Lower leg skin (tissue), 4 donors: Measurements from ENCODE around the gene CRKL. TPM values are rescaled to one million over a fixed set of nuclear protein-coding genes. Genes with fewer than 3 reads are reported as not detected.

Experiments used
- DNase-seq, 2 donors: peaks; one replicate each; pipeline ENCODE4 v3.0.0-alpha.2; 2019; ENCODE audit warnings: low spot score in 2 of 2
- H3K4me3 ChIP-seq: fragments of 200-600 bp; sonication (generic); 2 replicates; pipeline ENCODE4 v1.5.1; 2017; ENCODE audit warnings: mild to moderate bottlenecking, low read depth; ENCODE audit not compliant: poor library complexity, severe bottlenecking
- POLR2A ChIP-seq, 2 donors: fragments of 450-650 bp; IDR thresholded peaks; one replicate each; pipeline ENCODE4 v1.6.1; 2016 to 2017; ENCODE audit warnings: antibody characterized with exemption in 2 of 2, mild to moderate bottlenecking in 1 of 2, moderate library complexity in 1 of 2
- WGBS, 2 donors: methylation state at CpG; one replicate each; pipeline ENCODE4 v1.1.5; 2018; 5-methylcytosine and 5-hydroxymethylcytosine counted together
- intact Hi-C: fragments of 100-400 bp; cut with DNase I; formaldehyde crosslinking; loops from one replicate; pipeline ENCODE4 v1.15.0; 2023; ENCODE audit warnings: low total_unique reads
- total RNA-seq, 4 donors: library from RNA; depleted of rRNA; stranded (reverse); fragments of >200 nt; gene quantifications; one replicate each; pipeline ENCODE4 v1.1.0, GENCODE V29; 2016
- TF ChIP-seq, protein P1 (sequence below), 3 donors: fragments of 450-650 bp; IDR thresholded peaks; one replicate each; pipeline ENCODE4 v1.5.1; 2016; ENCODE audit warnings: antibody characterized with exemption in 3 of 3, mild to moderate bottlenecking in 3 of 3, moderate library complexity in 2 of 3

Gene CRKL
- total RNA-seq, 4 donors from 2014 or later, result 54.3 to 94.1 (median 64.9) TPM

DNA sequence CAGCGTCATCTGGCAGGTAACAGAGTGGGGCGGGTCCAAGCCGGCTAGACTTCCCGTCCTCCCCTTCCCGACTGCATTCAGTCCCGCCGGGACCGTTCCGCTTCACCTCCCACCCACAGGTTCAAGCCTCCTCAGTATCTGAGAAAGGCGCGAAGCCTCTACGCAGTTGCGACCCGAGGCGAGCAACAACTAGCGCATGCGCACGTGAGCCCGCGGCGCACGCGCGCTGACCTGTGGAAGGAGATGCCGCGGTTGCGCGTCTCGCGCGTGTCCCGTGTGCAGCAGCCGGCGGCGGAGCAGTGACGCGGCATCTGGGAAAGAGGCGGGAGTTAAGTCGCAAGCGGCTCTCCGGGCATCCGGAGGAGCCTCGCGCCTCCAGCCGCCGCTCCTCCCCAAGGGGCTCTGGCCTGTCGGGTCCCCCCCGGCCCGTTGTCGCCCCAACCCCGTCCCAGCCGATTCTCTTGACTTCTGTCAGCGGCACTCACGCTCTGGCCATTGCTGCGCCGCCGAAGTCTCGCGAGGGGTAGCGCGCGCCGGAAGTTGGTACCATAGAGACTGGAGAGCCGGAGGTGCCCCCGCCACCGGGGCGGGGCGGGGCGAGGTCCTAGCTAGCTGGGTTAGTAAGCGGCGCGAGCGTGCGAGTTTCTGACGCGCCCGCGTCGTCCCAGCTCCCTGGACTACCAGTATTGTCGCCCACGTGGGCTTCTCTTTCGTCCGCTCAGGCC is 84.6 kb downstream of the CRKL start, which contains the start of gene THAP7:
Gene THAP7, minus strand, starts transcription at position 518 of the 725 bp plus-strand sequence. Its CDS starts 207 bp downstream, at position 311.
- H3K4me3 ChIP-seq, result peak within 1 kb of the TSS; percentile 88
- WGBS, 2 donors, result 0 to 1% methylated on average over 23 to 55 of the region's 83 CpGs
- intact Hi-C loops, result no loop called here
- peak; percentile 95 to 99 for DNase-seq
- peak in 1 of 2 donors; percentile 66 for TF ChIP-seq POLR2A (IDR thresholded peaks at IDR 0.05)
- TF ChIP-seq, protein P1, sequence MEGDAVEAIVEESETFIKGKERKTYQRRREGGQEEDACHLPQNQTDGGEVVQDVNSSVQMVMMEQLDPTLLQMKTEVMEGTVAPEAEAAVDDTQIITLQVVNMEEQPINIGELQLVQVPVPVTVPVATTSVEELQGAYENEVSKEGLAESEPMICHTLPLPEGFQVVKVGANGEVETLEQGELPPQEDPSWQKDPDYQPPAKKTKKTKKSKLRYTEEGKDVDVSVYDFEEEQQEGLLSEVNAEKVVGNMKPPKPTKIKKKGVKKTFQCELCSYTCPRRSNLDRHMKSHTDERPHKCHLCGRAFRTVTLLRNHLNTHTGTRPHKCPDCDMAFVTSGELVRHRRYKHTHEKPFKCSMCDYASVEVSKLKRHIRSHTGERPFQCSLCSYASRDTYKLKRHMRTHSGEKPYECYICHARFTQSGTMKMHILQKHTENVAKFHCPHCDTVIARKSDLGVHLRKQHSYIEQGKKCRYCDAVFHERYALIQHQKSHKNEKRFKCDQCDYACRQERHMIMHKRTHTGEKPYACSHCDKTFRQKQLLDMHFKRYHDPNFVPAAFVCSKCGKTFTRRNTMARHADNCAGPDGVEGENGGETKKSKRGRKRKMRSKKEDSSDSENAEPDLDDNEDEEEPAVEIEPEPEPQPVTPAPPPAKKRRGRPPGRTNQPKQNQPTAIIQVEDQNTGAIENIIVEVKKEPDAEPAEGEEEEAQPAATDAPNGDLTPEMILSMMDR (IDR thresholded peaks at IDR 0.05), result no peak

Other genes with a start within 250 kb of the CRKL start
- gene SERPIND1, start 143.3 kb upstream of the CRKL start, total RNA-seq, result not detected
- 10 to 100 TPM; 42.5 to 81.3 (median 66.1) TPM for gene PI4KA, start 58.6 kb upstream of the CRKL start, total RNA-seq
- gene SNAP29, start 58.4 kb upstream of the CRKL start, total RNA-seq, result 10 to 100 TPM; 25.0 to 34.4 (median 32.9) TPM
- 1 to 10 TPM in 2 of 4 donors, under 1 TPM in 1, not detected in 1; 0.15 to 3.7 (median 2.0) TPM for gene AIFM3, start 49.8 kb downstream of the CRKL start, total RNA-seq
- gene LZTR1, start 64.9 kb downstream of the CRKL start, total RNA-seq, result 10 to 100 TPM; 25.4 to 34.9 (median 28.4) TPM
- 10 to 100 TPM; 23.3 to 48.2 (median 45.1) TPM for gene THAP7, start 84.7 kb downstream of the CRKL start, total RNA-seq
- gene P2RX6, start 97.8 kb downstream of the CRKL start, total RNA-seq, result 1 to 10 TPM in 2 of 4 donors, under 1 TPM in 2; 0.12 to 2.6 (median 0.87) TPM
- 1 to 10 TPM; 1.5 to 4.5 (median 2.8) TPM for gene SLC7A4, start 115.2 kb downstream of the CRKL start, total RNA-seq
- gene LRRC74B, start 128.5 kb downstream of the CRKL start, total RNA-seq, result not detected